Measurements from ENCODE around the gene CAPZA2.

GRCh38 chr7:116886543-116887156 is 24.3 kb downstream of the CAPZA2 start:
- TF ChIP-seq POLR2A (IDR thresholded peaks at IDR 0.05) (no peak), CTCF (IDR thresholded peaks at IDR 0.05) (no peak)

All from heart left ventricle (tissue), 13 donors.